ENCODE data around the gene ZIC2.

GRCh38 chr13:99949679-99950413 is 31.7 kb upstream of the ZIC2 start:
- no peak for TF ChIP-seq CTCF (IDR thresholded peaks at IDR 0.05)
- no peak for TF ChIP-seq POLR2A (IDR thresholded peaks at IDR 0.05)
